ENCODE results near the gene LIN28B. TPM values are rescaled to one million over a fixed set of nuclear protein-coding genes. Genes with fewer than 3 reads are reported as not detected.
"Not testable (repeated sequence)": the region's sequence is repeated elsewhere in the genome, so short reads cannot be mapped to it uniquely, and the experiment has no call there.

The LIN28B gene
- total RNA-seq, 1 donor from 2014 or later: 0.10 TPM

GRCh38 chr6:105005451-105005850 is 48.5 kb downstream of the LIN28B start:
- ATAC-seq (no peak), DNase-seq (ENCODE audit: low spot score) (no peak)

GRCh38 chr6:105013459-105013858 is 56.6 kb downstream of the LIN28B start:
- not testable (repeated sequence) for ATAC-seq; DNase-seq (ENCODE audit: low spot score)

GRCh38 chr6:105014448-105014847 is 57.5 kb downstream of the LIN28B start:
- DNase-seq (ENCODE audit: low spot score): no peak
- ATAC-seq: no peak

GRCh38 chr6:105014954-105015353 is 58.0 kb downstream of the LIN28B start:
- DNase-seq (ENCODE audit: low spot score): no peak
- no peak for ATAC-seq

GRCh38 chr6:105015482-105015881 is 58.6 kb downstream of the LIN28B start:
- ATAC-seq (no peak), DNase-seq (ENCODE audit: low spot score) (no peak)

- DNase-seq (ENCODE audit: low spot score) (no peak), ATAC-seq (no peak)
Observed at GRCh38 chr6:105019285-105019684, 62.4 kb downstream of the LIN28B start.

GRCh38 chr6:105021399-105021798 is 64.5 kb downstream of the LIN28B start:
- no peak for DNase-seq (ENCODE audit: low spot score)
- no peak for ATAC-seq

GRCh38 chr6:105022416-105022815 is 65.5 kb downstream of the LIN28B start:
- DNase-seq (ENCODE audit: low spot score) (no peak), ATAC-seq (no peak)

GRCh38 chr6:105024803-105025202 is 67.9 kb downstream of the LIN28B start:
- DNase-seq (ENCODE audit: low spot score) (no peak), ATAC-seq (no peak)

- ATAC-seq (no peak), DNase-seq (ENCODE audit: low spot score) (no peak)
Observed at GRCh38 chr6:105028898-105029297, 72.0 kb downstream of the LIN28B start.

- no peak for DNase-seq (ENCODE audit: low spot score)
- no peak for ATAC-seq
Observed at GRCh38 chr6:105029581-105029980, 72.7 kb downstream of the LIN28B start.

GRCh38 chr6:105034470-105034869 is 77.6 kb downstream of the LIN28B start:
- no peak for ATAC-seq
- DNase-seq (ENCODE audit: low spot score): no peak

- ATAC-seq: no peak
- no peak for DNase-seq (ENCODE audit: low spot score)
Observed at GRCh38 chr6:105035299-105035698, 78.4 kb downstream of the LIN28B start.

- ATAC-seq (no peak), DNase-seq (ENCODE audit: low spot score) (no peak)
Observed at GRCh38 chr6:105036351-105036750, 79.4 kb downstream of the LIN28B start.

GRCh38 chr6:105038259-105038658 is 81.4 kb downstream of the LIN28B start:
- DNase-seq (ENCODE audit: low spot score): no peak
- no peak for ATAC-seq

- no peak for DNase-seq (ENCODE audit: low spot score)
- no peak for ATAC-seq
Observed at GRCh38 chr6:105041880-105042279, 85.0 kb downstream of the LIN28B start.

GRCh38 chr6:105042648-105043047 is 85.7 kb downstream of the LIN28B start:
- DNase-seq (ENCODE audit: low spot score): no peak
- no peak for ATAC-seq

GRCh38 chr6:105043979-105044378 is 87.1 kb downstream of the LIN28B start:
- ATAC-seq (no peak), DNase-seq (ENCODE audit: low spot score) (no peak)

- ATAC-seq (no peak), DNase-seq (ENCODE audit: low spot score) (no peak)
Observed at GRCh38 chr6:105045526-105045925, 88.6 kb downstream of the LIN28B start.

GRCh38 chr6:105051941-105052471 is 95.1 kb downstream of the LIN28B start:
- ATAC-seq: no peak
- no peak for DNase-seq (ENCODE audit: low spot score)

GRCh38 chr6:105056646-105057045 is 99.7 kb downstream of the LIN28B start:
- no peak for ATAC-seq
- DNase-seq (ENCODE audit: low spot score): no peak

- ATAC-seq: no peak
- no peak for DNase-seq (ENCODE audit: low spot score)
Observed at GRCh38 chr6:105057160-105057559, 100.3 kb downstream of the LIN28B start.

- no peak for ATAC-seq
- DNase-seq (ENCODE audit: low spot score): no peak
Observed at GRCh38 chr6:105058316-105058715, 101.4 kb downstream of the LIN28B start.

GRCh38 chr6:105058846-105059245 is 101.9 kb downstream of the LIN28B start:
- no peak for ATAC-seq
- no peak for DNase-seq (ENCODE audit: low spot score)

Data from left lobe of liver (tissue), 2 donors.